Activated CD4-positive, alpha-beta T cell treated with anti-CD3 and anti-CD28 coated beads, Interleukin-2, amount 50 U/mL, for 48 hours (primary cell): ENCODE data around the gene SLC39A3.

Experiments used
- DNase-seq, 2 experiments: peaks; one replicate each; pipeline ENCODE4 v3.0.0-alpha.2; 2020

The SLC39A3 gene

DNA sequence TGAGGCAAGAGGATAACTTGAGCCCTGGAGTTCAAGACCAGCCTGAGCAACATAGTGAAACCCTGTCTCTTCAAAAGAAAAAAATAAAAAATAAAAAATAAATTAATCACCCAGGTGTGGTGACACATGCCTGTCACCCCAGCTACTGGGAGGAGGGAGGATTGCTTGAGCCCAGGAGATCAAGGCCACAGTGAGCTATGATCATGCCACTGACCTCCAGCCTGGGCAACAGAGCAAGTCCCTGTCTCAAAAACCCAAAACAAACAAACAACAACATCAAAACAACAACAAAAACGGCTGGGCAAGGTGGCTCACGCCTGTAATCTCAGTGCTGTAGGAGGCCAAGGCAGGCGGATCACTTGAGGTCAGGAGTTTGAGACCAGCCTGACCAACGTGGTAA, 4.3 kb upstream of the SLC39A3 start:
- DNase-seq: no peak

DNA sequence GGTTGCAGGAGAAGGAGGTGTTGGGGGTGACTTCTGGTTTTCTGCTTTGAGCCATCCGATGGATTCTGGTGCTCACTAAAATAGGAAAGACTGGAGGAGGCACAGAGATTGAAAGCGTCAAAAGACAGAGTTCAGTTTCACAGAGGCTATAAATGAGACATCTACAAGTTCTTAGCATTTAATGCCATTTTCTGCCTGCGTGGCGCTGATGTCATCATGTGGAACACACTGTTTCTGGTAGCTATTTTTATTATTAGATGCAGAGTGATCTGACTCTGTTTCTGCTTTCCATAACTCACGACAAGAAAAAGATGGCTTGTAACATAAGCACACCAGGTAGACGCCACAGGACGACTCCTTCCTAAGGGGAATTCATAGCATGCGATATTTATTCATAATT, 3.3 kb upstream of the SLC39A3 start:
- no peak for DNase-seq

DNA sequence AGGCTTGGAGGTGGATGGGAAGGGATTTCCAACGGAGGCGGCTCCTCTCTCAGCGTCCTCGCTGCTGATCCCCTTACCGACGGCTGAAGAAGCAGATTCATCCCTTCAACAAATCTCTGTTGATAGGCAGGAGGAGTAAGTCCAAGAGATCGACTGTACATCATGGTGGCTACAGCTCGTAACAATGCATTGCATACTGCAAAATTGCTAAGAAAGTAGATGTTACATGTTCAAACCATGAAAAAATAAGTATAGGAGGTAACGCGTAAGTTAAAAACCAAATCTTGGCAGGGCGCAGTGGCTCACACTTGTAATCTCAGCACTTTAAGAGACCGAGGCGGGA, 468 bp upstream of the SLC39A3 start:
- DNase-seq: no peak

DNA sequence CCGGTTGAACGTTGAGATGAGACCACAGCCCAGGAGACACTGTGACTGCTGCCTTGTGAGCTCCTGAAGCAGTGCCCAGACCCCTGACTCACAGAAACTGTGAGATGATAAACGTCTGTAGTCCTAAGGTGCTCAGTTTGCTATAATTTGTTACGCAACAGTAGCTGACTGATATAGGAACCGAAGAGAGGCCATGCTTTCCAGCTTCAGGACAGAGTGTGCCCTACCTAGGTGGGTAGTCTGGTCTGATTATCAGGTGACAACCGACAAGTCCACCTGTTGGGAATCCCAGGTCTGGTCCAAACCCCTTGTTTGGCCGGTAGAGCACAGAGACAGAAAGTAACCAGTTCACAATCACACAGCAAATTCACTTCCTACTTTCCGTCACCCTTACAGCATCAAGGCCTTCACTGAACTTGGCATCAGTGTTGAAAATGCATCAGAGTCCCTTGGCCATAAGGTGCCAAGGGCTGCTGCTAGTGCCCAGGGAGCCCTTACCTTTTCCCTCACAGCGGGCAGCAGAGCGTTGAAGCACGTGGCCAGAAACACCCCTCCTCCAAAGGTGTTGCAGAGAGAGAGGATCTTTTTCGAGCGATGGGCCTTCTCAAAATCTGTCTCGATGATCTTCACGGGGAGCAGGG, 3.1 kb downstream of the SLC39A3 start:
- DNase-seq: no peak

DNA sequence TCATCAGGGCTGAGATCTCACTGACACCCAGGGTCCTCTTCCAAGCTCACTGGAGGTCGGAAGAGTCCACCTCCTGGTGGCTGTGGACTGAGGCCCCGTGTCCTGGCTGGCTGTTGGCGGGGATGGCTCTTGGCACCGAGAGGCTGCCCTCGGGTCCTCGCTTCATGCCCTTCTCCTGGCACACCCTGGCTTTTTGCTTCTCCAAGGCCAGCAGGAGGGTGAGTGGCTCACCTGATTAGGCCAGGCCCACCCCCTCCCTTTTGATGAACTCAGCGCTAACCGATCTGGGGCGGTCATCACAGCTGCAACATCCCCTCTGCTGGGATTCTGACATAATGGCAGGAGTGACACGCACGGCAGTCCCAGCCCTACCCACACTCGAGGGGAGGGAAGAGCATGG, 4.4 kb downstream of the SLC39A3 start:
- no peak for DNase-seq

DNA sequence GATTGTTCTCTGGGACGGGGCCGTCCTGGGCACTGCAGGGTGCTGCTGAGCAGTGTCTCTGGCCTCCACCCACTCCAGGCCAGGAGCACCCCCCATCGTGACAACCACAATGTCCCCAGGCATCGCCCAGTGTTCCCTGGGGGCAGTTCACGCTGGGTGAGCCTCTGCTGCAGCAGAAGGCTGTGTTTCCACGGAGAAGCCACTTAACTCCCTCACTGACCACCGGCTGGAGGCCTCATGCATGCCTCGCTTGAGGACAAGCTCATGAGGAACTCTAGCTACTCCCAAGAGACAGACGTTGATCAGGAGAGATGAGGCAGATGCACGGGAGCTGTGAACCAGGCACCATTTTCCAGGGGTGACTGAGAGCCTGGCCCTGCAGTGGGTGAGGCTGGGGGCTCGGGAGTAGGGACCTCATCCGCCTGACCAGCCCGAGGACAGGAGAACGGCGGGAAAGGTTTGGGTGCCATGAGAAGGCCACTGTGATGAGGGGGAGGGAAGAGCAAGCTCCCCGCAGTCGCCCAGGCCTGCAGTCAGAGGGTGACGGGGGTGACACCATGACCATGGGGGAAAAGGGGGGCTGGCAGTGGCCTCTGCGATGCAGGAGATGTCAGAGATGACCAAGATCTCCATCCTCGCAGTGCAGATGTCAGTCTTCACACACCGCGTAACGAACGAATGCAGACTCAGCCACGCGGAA, 5.1 kb downstream of the SLC39A3 start:
- no peak for DNase-seq

DNA sequence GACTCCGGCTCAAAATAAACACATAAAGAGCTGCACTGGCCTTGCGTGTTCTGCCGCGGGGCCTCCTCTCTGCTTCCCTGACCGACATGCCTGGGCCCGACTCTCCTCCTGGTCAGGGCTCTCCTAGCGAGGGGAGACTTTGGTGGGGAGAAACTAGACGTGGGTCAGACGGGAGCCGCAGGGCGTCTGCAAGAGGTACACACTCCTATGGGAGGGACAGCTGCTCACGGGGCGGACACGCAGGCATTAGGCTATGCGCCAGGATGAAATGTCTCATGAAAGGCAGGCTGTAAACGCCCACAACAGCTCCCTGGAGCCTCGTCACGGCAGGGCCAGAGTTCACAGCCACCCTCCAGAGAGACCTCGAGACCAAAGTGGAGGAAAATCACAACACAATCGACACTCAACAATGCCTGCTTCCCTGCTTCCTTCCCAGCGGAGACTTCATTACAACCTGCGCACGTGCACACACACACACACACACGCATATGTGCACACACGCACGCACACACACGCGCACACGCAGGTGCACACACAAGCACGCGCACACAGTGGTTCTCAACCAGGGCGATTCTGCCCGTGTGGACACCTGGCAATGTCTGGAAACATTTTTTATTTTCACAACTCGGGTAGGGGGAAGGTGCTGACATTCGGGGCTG, 5.8 kb downstream of the SLC39A3 start:
- no peak for DNase-seq

DNA sequence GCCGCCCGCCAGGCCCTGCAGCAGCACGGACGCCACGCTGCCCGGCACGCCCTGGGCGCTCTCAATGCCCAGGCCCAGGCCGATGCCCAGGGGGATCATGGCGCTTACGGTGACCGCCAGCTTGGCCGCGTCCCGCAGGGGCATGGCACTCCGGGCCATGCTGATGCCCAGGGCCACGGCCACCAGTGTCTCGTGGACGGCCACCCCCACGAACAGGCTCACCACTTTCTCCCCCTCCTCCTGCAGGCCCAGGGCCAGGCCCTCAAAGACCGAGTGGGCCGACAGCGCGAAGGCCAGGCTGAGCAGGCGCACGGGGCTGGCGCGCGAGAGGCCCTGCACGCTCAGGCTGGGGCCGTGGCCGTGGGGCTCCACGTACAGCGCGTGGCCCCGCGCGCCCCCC, 6.9 kb downstream of the SLC39A3 start:
- no peak for DNase-seq

DNA sequence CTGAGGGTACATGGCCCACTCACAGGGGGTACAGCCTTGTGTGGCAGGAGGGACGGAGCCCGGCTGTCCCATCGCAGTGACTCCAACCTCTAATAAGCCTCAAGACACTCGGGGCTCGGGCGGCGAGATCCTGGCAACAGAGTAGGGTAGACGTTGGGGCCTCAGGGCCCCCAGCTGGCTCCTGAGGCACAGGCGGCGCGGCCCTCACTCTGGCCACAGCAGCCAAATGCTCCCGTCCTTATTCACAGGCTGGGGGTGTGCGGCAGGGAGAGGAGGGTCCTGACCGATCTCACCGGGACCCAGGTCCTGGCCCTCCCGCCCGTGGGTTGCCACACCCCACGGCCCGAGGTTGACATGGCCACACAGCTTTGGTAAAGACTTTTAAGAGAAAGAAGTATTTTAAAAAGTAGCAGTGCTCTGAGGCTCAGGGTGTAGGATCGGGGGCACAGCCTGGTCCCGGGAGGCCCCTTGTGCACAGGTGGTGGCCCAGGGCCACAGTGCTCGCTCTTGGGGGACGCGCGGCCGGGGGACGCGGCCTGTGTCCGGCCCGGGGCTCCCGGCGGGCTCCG, 7.6 kb downstream of the SLC39A3 start:
- DNase-seq: no peak

DNA sequence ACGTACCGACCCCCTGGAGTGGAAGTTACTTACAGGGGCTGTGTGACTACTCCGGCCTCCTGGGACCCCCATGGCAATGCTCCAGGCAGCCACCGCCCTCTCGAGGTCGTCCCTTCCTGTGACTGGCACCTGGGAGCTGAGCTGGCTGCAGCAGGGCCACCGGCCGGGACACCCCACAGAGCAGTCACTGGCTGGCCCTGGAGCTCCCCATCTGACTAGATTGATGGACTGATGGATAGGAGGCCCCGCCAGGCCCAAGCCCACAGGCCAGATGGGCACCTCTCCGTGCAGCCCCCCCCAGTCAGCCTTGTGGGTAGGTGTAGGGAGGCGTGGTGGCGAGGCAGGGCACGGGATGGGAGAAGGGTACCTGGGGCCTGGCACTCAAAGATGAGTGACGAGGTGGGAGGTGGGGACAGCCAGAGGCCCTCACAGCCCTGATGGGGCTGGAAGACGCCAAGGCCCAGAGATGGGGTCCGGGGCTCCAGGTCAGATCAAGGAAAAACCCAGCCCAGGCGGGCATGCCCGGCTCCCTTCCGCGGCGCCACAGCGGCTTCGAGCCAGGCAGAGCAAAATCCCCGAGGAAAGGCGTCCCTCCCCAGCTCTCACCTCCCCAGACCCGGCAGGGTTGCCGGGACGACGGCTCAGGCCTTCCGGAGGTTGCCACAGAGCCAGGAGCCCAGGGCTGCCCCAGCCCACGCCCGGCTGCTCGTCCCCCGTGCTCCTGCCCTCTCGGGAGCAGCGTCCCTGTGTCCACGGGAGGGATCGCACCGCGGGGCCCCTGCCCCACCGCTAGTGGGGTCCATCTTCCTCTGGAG, 8.4 kb downstream of the SLC39A3 start:
- no peak for DNase-seq

DNA sequence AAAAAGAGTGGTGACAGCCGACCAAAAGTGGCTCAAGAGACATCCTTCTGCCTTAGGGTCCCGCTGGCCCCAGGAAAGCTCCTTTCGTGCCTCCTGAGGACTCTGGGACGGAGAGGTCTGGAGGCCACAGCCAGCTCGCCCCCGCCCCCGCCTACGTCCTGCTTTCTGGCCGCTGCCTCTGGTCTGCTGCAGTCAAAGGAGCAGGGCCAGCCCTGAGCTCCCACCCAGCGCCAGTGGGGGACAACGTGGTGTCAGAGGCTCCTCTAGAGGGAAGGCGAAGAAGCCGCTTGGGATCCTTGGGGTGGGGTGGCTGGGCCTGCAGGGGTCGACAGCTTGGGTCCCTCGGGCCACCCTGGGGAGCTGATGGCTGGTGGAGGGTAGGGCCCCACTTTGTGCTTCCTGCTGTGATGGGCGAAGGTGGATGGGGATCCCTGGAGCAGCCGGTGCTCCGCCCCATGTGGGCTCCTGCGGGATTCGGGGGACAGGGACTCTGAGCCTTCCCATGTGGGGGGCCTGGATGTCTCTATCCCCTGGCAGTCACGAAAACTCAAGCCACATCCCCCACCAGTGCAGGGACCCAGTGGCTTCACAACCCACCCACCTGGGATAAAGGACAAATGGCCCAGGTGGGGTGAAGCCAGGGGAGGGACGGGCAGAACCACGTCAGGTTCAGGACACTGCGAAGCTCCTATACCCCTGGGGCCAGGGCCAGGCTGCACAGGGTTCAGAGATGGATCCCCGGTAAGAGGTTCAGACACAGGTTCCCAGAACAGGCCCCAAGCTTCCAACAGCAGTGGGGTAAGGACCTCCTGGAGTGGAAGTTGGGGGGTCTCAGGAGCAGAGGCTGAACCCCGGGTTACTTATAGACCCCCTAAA, 9.6 kb downstream of the SLC39A3 start:
- DNase-seq: no peak

DNA sequence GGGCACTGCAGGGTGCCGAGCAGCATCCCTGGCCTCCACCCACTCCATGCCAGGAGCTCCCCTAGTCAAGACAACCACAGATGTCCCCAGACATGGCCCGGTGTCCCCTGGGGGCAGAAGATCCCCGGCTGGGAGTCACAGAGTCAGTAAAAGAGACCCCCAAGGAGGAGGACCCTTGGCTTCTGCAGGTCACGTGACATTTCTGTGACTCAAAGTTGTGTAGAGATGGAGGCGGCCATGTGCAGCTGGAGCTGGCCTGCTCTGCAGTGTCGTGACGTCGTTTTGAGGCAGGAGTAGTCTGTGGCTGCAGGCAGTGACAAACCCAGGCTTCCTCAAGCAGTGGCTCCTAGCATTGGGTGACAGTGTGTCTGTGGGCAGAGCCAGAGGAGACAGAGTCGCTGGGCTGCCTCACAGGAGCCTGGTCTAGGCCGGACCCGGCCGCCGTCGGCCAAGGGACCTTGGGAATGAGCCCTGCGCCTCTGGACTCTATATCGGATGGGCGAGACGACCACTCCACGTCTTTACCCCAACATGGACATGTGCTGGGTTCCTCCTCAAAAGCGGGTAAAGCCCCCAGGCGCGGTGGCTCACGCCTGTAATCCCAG, 10.9 kb downstream of the SLC39A3 start:
- DNase-seq: no peak

DNA sequence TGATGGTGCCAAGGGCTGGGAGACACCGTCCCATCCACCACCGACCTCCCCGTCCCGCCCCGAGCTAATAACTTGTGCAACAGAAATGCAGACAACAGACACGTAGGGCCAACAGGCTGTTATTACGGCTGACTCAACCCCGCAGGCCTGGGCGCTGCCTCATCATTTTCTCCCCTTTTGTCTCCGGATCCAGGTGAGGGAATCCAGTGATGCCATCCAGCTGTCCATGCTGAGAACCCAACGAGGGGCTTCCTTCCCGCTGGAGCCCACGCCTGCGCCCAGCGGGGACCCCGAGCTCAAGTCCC, 12.2 kb downstream of the SLC39A3 start:
- no peak for DNase-seq

DNA sequence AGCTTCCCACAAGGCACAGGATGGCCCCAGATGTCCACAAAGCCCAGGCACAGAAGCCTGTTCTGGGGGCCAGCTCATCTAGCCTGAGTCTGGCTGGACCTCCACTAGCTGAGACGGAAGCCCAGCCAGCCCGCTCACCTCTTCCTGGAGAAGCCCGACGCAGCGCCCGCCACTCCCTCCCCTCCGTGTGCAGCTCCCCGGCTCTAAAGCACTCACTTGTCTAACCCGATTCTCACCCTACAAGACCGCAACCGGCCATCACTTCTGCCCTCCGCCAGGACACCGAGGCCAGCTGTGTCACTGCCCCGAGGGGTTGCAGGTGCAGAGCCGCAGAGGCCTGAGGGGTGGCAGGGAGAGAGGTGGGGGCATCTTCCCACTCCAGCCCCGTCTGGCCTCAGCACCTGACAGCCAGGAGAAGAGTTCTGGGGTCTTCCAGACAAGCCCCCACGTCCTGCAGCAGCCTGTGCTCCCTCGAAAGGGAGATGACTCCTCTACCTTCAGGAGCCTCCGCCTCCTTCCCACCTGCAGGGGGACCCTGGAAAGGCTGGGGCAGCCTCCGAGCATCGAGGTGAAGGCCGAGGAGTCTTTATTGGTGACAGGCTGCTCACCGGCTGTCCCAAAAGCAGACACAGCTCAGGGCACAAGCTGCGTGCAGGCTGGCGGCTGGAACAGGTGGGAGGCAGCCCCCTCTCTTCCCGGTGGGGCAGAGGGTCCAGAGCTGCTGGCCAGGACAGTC, 12.7 kb downstream of the SLC39A3 start:
- DNase-seq: no peak

DNA sequence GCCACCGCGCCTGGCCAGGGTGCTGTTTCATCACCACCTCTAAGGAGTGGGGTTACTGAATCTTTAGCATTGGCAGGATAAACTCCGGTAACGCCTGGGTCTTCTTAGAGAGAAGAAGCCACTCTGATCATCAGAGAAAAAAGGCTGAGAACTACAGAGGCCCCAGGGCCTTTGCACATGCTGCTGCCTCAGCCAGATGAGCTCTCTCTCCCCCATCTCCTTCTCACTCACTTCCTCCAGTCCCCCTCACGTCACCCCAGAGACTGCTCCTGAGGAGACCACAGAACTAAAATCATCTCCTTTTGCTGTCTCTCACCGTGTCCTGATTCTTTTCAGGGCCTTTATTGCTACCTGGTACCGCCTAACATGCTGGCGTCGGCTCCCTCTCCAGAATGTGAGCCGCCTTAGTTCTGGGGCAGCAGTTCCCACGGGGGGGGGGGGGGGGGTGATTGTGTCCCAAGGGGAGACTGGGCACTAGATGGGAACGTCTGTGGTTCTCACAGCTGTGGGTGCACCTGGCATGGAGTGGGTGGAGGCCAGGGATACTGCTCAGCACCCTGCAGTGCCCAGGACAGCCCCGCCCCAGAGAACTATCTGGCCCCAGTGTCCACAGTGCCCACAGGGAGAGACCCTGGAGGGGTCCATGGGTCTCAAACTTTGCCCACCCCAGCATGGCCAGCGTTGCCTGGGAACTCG, 13.5 kb downstream of the SLC39A3 start:
- no peak for DNase-seq

DNA sequence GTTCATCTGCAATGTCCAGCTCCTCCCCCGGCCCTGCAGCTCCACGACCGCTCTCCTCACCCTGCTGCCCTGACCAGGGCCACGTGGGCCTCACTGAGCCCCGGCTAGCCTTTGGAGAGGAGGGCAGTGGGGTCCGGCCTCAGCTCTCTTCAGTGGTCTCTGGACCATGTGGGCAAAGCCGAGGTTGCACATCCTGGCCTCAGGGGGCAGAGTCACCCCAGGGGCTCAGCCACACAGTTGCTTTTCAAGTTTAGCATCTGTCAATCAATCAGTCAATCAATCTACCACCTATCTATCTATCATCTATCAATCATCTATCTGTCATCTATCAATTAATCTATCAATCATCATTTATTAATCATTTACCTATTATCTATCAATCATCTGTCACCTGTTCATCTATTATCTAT, 15.7 kb downstream of the SLC39A3 start:
- DNase-seq: no peak

DNA sequence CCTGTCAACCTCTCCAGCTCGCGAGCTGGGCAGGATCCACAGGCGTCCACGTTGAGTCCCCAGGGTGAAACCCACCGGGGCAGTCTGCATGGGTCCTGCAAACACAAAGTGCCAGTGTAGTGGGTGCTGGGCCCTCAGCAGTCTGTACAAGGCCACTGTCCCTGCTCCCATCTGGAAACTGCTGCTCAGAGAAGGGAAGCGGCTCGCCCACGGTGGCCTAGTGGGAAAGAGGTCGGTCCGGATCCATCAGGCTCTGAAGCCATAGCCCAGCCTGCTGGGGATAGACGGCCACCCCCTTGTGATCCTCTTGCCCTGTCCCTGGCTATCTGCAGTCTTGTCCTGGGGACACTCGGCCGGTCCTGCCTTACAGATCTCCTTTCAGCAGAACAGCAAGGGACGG, 16.1 kb downstream of the SLC39A3 start:
- DNase-seq: no peak

DNA sequence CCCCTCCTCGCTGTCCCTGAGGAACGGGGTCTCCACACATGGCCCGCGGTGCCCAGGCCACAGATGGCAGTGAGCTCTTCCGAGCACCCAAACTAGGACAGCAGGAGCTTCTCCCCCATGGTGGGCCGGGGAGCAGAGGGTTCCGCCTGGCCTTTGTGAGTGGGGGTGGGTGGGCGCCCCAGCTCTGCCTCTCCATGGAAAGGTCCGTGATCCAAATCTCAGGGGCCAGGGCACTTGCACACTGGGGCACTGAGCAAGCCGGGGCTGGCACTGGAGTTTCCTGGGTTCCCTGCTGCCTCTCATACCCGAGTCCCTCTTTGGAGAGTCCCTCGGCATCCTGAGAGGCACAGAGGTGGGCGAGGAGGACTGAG, 16.5 kb downstream of the SLC39A3 start:
- DNase-seq: no peak

DNA sequence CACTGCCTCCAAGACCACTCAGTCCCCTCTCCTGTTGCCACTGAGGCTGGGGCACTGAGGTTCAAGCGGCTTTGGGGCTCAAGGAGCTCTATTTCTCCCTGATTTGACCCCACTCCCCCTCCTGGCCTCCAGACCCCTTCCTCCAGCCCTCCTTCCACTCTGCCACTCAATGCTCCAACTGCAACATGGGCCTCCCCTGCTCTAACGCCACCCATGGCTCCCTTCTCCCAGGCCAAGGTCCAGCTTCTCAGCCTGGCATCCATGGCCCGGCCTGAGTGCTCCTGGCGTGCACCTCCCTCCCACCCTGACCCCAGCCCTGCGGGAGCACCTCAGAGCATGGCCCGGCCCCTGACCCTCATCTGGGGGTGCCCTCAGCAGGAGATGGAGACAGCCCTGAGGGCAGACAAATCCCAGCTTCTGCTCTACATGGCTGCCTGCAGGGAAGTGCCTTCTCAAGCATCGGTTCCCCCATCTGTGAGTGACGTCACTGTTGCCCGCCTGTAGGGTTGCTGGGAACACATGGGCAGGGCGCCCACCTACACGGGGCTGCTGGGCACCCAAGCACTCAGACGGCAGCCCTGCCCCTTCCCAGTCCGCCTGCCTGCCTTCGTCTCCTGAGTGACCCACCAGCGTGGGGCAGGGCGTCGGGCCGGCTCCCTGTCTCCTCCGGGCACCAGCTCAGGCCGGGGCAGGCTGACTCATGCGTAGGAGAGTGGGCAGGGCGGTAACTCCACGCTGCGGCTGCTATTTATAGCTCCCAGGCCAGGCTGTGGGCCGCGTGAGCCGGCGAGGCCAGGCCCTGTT, 17.1 kb downstream of the SLC39A3 start:
- no peak for DNase-seq
